Endodermal cell (in vitro differentiated cells): ENCODE measurements around the gene CEP170B. TPM values are rescaled to one million over a fixed set of nuclear protein-coding genes. Genes with fewer than 3 reads are reported as not detected.
A peak's percentile ranks its signal among the peaks of the same experiment; 100 is the strongest.

ENCODE experiments used
- DNase-seq: peaks from one replicate; pipeline ENCODE4 v3.0.0-alpha.2; 2017
- H3K27ac ChIP-seq: 2 replicates; pipeline ENCODE4 v1.5.1; 2013; ENCODE audit warnings: mild to moderate bottlenecking, low read depth, low read length, moderate library complexity
- H3K27me3 ChIP-seq: 2 replicates; pipeline ENCODE4 v1.6.1; 2013; ENCODE audit warnings: mild to moderate bottlenecking, low read length, moderate library complexity; ENCODE audit not compliant: insufficient read depth, control insufficient read depth, poor library complexity, severe bottlenecking
- H3K36me3 ChIP-seq: 2 replicates; pipeline ENCODE4 v1.7.0; 2013; ENCODE audit warnings: mild to moderate bottlenecking, low read length, moderate library complexity; ENCODE audit not compliant: control insufficient read depth, insufficient read depth
- H3K4me1 ChIP-seq: one replicate; pipeline ENCODE4 v1.7.0; 2013; ENCODE audit warnings: low read length; ENCODE audit not compliant: control insufficient read depth, insufficient read depth
- H3K4me3 ChIP-seq: 2 replicates; pipeline ENCODE4 v1.5.1; 2013; ENCODE audit warnings: mild to moderate bottlenecking, low read length, moderate library complexity
- H3K9ac ChIP-seq: 2 replicates; pipeline ENCODE4 v1.6.1; 2013; ENCODE audit warnings: mild to moderate bottlenecking, low read length, moderate library complexity; ENCODE audit not compliant: poor library complexity, severe bottlenecking; ENCODE audit errors: extremely low read depth
- H3K9me3 ChIP-seq: 2 replicates; pipeline ENCODE4 v1.6.1; 2013; ENCODE audit warnings: mild to moderate bottlenecking, low read length, moderate library complexity; ENCODE audit not compliant: control insufficient read depth
- H3K27ac Mint-ChIP-seq: 2 replicates; pipeline ENCODE4 v1.8.0; 2020; ENCODE audit warnings: mixed read lengths
- H3K27me3 Mint-ChIP-seq: 2 replicates; pipeline ENCODE4 v1.8.0; 2021; ENCODE audit warnings: mild to moderate bottlenecking, mixed read lengths; ENCODE audit not compliant: insufficient read depth
- H3K36me3 Mint-ChIP-seq: 2 replicates; pipeline ENCODE4 v1.8.0; 2020; ENCODE audit warnings: low read depth, mixed read lengths
- H3K4me1 Mint-ChIP-seq: 2 replicates; pipeline ENCODE4 v1.8.0; 2020; ENCODE audit warnings: mixed read lengths
- H3K4me3 Mint-ChIP-seq: 2 replicates; pipeline ENCODE4 v1.8.0; 2020; ENCODE audit warnings: mild to moderate bottlenecking, moderate library complexity, mixed read lengths
- H3K9me3 Mint-ChIP-seq: 2 replicates; pipeline ENCODE4 v1.8.0; 2020; ENCODE audit warnings: mild to moderate bottlenecking, mixed read lengths
- WGBS, 2 experiments: methylation state at CpG; one replicate each; pipeline versions ENCODE4 v1.1.5 to v1.1.7; 2013; ENCODE audit warnings: missing lambda C conversion rate in 2 of 2, mixed read lengths in 1 of 2; ENCODE audit not compliant: insufficient coverage in 1 of 2, insufficient read length in 1 of 2; 5-methylcytosine and 5-hydroxymethylcytosine counted together
- total RNA-seq, 2 donors: library from RNA; stranded (reverse); fragmentation: NEBNext Ultra II Directional in 1 of 2; extraction: Animal tissue kit (Norgen Biotek cat#: 25700) in 1 of 2; gene quantifications; 2 replicates in 1 of 2; 3 replicates in 1 of 2; pipeline ENCODE4 v1.2.1, GENCODE V29; 2021
- TF ChIP-seq, protein P1 (sequence below): fragments of 200-600 bp; sonication (generic); conservative IDR thresholded peaks from 2 replicates; pipeline ENCODE4 v1.5.0; 2021; ENCODE audit warnings: antibody characterized with exemption, mild to moderate bottlenecking

Gene CEP170B
- total RNA-seq, 2 donors from 2014 or later: 38.9 to 43.1 TPM

DNA sequence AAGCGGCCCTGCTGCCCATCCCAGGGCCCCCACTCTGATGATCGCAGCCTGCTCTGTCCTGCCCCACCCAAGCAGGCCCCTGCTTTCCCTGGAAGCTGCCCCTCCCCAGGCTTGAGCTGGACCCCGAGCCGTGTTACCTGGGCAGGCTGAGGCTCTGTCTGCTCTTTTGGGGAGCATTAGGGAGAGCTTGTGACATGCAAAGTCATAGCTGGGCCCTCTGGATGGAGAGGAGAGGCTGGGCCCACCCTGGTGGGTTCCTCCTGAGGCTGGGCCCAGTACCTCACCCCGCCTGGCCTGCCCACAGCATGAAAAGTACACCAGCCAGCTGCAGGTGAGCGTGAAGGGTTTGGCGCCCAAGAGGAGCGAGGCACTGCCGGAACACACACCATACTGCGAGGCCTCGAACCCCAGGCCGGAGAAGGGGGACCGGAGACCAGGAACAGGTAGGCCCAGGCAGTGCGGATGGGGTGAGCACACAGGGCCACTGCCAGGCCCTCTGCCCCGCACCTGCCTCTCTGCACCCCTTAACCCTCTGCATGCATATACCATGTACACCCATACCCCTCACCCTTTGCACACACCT lies 15.0 kb downstream of the CEP170B start:
- no peak overlapping the region for H3K4me3 Mint-ChIP-seq
- no peak overlapping the region for H3K9ac ChIP-seq
- H3K36me3 ChIP-seq: peaks cover 20% of the 10 kb centered on the region
- TF ChIP-seq, protein P1, sequence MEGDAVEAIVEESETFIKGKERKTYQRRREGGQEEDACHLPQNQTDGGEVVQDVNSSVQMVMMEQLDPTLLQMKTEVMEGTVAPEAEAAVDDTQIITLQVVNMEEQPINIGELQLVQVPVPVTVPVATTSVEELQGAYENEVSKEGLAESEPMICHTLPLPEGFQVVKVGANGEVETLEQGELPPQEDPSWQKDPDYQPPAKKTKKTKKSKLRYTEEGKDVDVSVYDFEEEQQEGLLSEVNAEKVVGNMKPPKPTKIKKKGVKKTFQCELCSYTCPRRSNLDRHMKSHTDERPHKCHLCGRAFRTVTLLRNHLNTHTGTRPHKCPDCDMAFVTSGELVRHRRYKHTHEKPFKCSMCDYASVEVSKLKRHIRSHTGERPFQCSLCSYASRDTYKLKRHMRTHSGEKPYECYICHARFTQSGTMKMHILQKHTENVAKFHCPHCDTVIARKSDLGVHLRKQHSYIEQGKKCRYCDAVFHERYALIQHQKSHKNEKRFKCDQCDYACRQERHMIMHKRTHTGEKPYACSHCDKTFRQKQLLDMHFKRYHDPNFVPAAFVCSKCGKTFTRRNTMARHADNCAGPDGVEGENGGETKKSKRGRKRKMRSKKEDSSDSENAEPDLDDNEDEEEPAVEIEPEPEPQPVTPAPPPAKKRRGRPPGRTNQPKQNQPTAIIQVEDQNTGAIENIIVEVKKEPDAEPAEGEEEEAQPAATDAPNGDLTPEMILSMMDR: no peak
- DNase-seq: no peak
- no peaks in the 10 kb centered on the region for H3K27me3 Mint-ChIP-seq
- no peaks in the 10 kb centered on the region for H3K4me1 ChIP-seq
- no peaks in the 10 kb centered on the region for H3K27me3 ChIP-seq
- peaks cover 7% of the 10 kb centered on the region for H3K36me3 Mint-ChIP-seq
- no peaks in the 10 kb centered on the region for H3K9me3 Mint-ChIP-seq
- no peak overlapping the region for H3K27ac Mint-ChIP-seq
- 95% methylated on average over 11 to 15 of the region's 15 CpGs for WGBS, 2 experiments
- no peak overlapping the region for H3K27ac ChIP-seq
- H3K4me3 ChIP-seq: no peak overlapping the region
- no peaks in the 10 kb centered on the region for H3K4me1 Mint-ChIP-seq
- H3K9me3 ChIP-seq: no peaks in the 10 kb centered on the region

GRCh38 chr14:104880584-104881210 lies 15.6 kb downstream of the CEP170B start:
- Mint-ChIP-seq H3K27me3 (no peaks in the 10 kb centered on the region), H3K36me3 (peaks cover 7% of the 10 kb centered on the region), H3K4me3 (no peak overlapping the region), H3K4me1 (no peaks in the 10 kb centered on the region), H3K27ac (no peak overlapping the region), H3K9me3 (no peaks in the 10 kb centered on the region)
- DNase-seq: no peak
- Histone ChIP-seq H3K36me3 (peaks cover 26% of the 10 kb centered on the region), H3K9ac (no peak overlapping the region), H3K4me3 (no peak overlapping the region), H3K27ac (peak overlapping the region; percentile 60), H3K9me3 (no peaks in the 10 kb centered on the region), H3K27me3 (no peaks in the 10 kb centered on the region), H3K4me1 (no peaks in the 10 kb centered on the region)
- 82 to 87% methylated on average over 6 to 7 of the region's 7 CpGs for WGBS, 2 experiments
- TF ChIP-seq, protein P1: no peak

- peak overlapping the region; percentile 60 for H3K27ac ChIP-seq
- no peak overlapping the region for H3K27ac Mint-ChIP-seq
- H3K9me3 Mint-ChIP-seq: no peaks in the 10 kb centered on the region
- H3K4me1 Mint-ChIP-seq: no peaks in the 10 kb centered on the region
- peaks cover 26% of the 10 kb centered on the region for H3K36me3 ChIP-seq
- TF ChIP-seq, protein P1: no peak
- H3K4me3 Mint-ChIP-seq: no peak overlapping the region
- H3K4me3 ChIP-seq: no peak overlapping the region
- WGBS, 2 experiments: 81 to 97% methylated on average over 5 to 13 of the region's 13 CpGs
- no peaks in the 10 kb centered on the region for H3K9me3 ChIP-seq
- no peak overlapping the region for H3K9ac ChIP-seq
- H3K27me3 Mint-ChIP-seq: no peaks in the 10 kb centered on the region
- peaks cover 7% of the 10 kb centered on the region for H3K36me3 Mint-ChIP-seq
- H3K4me1 ChIP-seq: no peaks in the 10 kb centered on the region
- DNase-seq: peak; percentile 42
- H3K27me3 ChIP-seq: no peaks in the 10 kb centered on the region
These were observed 16.4 kb downstream of the CEP170B start for GRCh38 chr14:104881369-104881979.
